ENCODE measurements around the gene UBE2C. TPM values are rescaled to one million over a fixed set of nuclear protein-coding genes. Genes with fewer than 3 reads are reported as not detected.

Gene UBE2C
- total RNA-seq, 1 donor from 2014 or later, result 22.9 TPM

DNA sequence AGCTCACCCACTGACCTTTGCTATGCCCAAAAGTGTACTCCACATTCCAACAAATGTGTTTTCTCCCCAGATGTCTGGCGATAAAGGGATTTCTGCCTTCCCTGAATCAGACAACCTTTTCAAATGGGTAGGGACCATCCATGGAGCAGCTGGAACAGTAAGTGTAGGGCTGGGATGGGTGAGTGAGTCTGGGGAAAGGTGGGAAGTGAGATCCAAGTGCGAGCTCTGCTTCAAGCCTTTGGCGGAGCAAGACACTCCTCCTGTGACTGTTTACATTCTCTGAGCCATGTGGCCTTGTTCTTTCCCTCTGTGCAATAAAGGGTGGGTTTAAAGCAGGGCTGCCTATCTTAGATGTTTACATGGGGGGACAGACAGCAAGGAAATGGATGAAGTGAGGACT, 1.9 kb downstream of the UBE2C start:
- Mint-ChIP-seq H3K4me3 (ENCODE audit: unreplicated experiment) (no peak overlapping the region), H3K27ac (ENCODE audit: unreplicated experiment) (no peak overlapping the region), H3K36me3 (ENCODE audit: low read depth, unreplicated experiment) (peaks cover 15% of the 10 kb centered on the region), H3K4me1 (ENCODE audit: unreplicated experiment) (peaks cover 18% of the 10 kb centered on the region), H3K9me3 (ENCODE audit: unreplicated experiment) (no peaks in the 10 kb centered on the region), H3K27me3 (ENCODE audit: unreplicated experiment) (peaks cover 13% of the 10 kb centered on the region)
- no peak for DNase-seq (ENCODE audit: low spot score)
- TF ChIP-seq, protein P1, sequence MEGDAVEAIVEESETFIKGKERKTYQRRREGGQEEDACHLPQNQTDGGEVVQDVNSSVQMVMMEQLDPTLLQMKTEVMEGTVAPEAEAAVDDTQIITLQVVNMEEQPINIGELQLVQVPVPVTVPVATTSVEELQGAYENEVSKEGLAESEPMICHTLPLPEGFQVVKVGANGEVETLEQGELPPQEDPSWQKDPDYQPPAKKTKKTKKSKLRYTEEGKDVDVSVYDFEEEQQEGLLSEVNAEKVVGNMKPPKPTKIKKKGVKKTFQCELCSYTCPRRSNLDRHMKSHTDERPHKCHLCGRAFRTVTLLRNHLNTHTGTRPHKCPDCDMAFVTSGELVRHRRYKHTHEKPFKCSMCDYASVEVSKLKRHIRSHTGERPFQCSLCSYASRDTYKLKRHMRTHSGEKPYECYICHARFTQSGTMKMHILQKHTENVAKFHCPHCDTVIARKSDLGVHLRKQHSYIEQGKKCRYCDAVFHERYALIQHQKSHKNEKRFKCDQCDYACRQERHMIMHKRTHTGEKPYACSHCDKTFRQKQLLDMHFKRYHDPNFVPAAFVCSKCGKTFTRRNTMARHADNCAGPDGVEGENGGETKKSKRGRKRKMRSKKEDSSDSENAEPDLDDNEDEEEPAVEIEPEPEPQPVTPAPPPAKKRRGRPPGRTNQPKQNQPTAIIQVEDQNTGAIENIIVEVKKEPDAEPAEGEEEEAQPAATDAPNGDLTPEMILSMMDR (IDR thresholded peaks at IDR 0.05; ENCODE audit: unreplicated experiment), result no peak

DNA sequence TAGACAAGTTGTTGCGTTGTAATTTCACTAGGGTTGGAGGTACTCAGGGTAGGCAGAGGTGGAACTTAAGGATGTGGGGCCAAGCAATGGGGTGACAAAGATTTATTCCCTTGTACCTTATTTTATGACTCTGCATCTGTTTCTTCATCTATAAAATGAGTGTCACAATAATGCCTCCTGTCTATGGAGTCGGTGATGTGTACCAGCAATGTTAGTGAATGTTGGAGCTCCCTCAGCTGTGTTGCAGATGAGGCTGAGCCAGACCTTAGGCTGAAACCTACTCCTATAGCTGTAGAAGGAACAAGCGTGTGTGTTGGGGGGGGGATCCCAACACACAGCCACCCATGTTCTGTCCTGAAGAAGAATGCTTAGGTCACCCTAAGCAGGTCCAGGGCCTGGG, 4.5 kb downstream of the UBE2C start:
- Mint-ChIP-seq H3K27me3 (ENCODE audit: unreplicated experiment) (peaks cover 8% of the 10 kb centered on the region), H3K4me3 (ENCODE audit: unreplicated experiment) (no peak overlapping the region), H3K27ac (ENCODE audit: unreplicated experiment) (peak overlapping the region; percentile 36), H3K4me1 (ENCODE audit: unreplicated experiment) (peaks cover 9% of the 10 kb centered on the region), H3K36me3 (ENCODE audit: low read depth, unreplicated experiment) (no peaks in the 10 kb centered on the region), H3K9me3 (ENCODE audit: unreplicated experiment) (no peaks in the 10 kb centered on the region)
- DNase-seq (ENCODE audit: low spot score), result no peak
- TF ChIP-seq, protein P1 (IDR thresholded peaks at IDR 0.05; ENCODE audit: unreplicated experiment), result no peak

DNA sequence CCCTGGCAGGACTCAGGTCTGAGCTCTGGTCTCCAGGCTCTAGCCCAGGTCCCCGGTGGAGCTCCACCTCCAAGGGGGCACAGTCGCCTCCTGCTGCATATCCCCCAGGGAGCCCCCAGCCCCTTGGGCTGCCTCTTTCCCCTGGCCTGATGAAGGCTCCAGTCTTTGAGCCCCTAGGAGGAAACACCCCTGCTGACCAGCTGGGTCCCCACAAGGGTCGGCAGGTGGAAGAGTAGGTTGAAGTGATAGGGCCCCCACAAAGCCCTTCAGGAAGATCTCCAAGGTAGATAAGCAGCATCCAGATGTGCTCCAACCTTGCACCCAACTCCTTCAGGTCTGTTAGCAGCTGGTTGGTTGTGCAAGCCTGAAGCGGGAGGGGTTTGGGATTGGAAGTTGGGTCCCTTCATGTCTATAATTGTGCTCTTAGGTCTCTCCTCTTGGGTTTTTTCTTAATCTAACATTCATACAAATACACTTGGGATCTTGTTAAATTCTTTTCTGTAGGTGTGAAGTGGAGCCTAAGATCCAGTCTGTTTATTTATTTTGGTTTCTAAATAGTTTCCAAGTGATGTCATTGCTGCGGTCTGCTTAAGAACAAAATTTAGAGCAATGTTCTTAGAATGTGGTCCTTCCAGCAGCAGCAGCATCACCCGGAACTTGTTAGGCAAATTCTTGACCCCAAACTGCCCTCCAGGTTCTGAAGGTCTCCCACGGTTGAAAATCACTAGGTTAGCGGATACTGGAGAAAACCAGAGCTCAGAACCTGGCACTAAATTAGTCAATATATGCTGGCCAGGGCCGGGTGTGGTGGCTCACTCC, 5.1 kb downstream of the UBE2C start:
- TF ChIP-seq, protein P1 (IDR thresholded peaks at IDR 0.05; ENCODE audit: unreplicated experiment), result no peak
- Mint-ChIP-seq H3K36me3 (ENCODE audit: low read depth, unreplicated experiment) (no peaks in the 10 kb centered on the region), H3K27me3 (ENCODE audit: unreplicated experiment) (peaks cover 7% of the 10 kb centered on the region), H3K4me1 (ENCODE audit: unreplicated experiment) (peaks cover 9% of the 10 kb centered on the region), H3K4me3 (ENCODE audit: unreplicated experiment) (no peak overlapping the region), H3K9me3 (ENCODE audit: unreplicated experiment) (no peaks in the 10 kb centered on the region), H3K27ac (ENCODE audit: unreplicated experiment) (no peak overlapping the region)
- no peak for DNase-seq (ENCODE audit: low spot score)

DNA sequence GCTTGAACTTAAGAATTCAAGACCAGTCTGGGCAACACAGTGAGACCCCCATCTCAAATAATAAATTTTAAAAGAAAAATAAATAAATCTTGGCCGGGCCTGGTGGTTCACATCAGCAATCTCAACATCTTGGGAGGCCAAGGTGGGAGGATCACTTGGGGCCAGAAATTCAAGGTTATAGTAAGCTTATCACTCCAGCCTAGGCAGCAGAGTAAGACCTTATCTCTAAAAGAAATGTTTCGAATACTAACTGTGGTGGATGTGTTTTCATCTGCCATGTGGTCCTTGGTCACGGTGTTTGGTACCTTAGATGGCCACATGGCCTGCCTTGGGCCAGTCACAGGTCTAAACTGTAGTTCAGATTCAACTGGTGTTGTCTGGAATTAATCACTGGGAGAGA, 5.8 kb downstream of the UBE2C start:
- Mint-ChIP-seq H3K27me3 (ENCODE audit: unreplicated experiment) (peaks cover 3% of the 10 kb centered on the region), H3K4me3 (ENCODE audit: unreplicated experiment) (peak overlapping the region; percentile 34), H3K9me3 (ENCODE audit: unreplicated experiment) (no peaks in the 10 kb centered on the region), H3K4me1 (ENCODE audit: unreplicated experiment) (peaks cover 4% of the 10 kb centered on the region), H3K36me3 (ENCODE audit: low read depth, unreplicated experiment) (no peaks in the 10 kb centered on the region), H3K27ac (ENCODE audit: unreplicated experiment) (no peak overlapping the region)
- TF ChIP-seq, protein P1 (IDR thresholded peaks at IDR 0.05; ENCODE audit: unreplicated experiment), result no peak
- no peak for DNase-seq (ENCODE audit: low spot score)

DNA sequence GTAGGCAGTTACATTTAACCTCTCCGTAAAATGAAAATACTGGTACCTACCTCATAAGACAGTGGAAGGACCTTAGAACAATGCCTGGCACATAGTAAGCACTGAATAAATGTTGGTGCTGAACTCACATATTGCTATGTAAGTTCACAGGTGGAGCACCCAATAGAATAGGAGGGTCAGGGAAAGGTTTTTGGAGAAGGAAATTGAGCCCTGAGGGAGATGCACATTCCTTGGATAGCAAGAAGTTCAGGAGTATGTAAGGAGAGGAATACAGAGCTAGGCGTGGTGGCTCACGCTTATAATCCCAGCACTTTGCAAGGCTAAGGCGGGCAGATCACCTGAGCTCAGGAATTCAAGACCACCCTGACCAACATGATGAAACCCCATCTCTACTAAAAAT, 7.0 kb downstream of the UBE2C start:
- Mint-ChIP-seq H3K27me3 (ENCODE audit: unreplicated experiment) (peaks cover 4% of the 10 kb centered on the region), H3K4me1 (ENCODE audit: unreplicated experiment) (no peaks in the 10 kb centered on the region)
- TF ChIP-seq, protein P1 (IDR thresholded peaks at IDR 0.05; ENCODE audit: unreplicated experiment), result no peak

More for the DNA sequence above, 7.0 kb downstream of the UBE2C start:
- Mint-ChIP-seq H3K4me3 (ENCODE audit: unreplicated experiment) (no peak overlapping the region), H3K36me3 (ENCODE audit: low read depth, unreplicated experiment) (no peaks in the 10 kb centered on the region), H3K9me3 (ENCODE audit: unreplicated experiment) (no peaks in the 10 kb centered on the region), H3K27ac (ENCODE audit: unreplicated experiment) (no peak overlapping the region)
- no peak for DNase-seq (ENCODE audit: low spot score)

All from endothelial cell (in vitro differentiated cells).